T-helper 22 cell (primary cell): Measurements from ENCODE around the gene TRUB2.
"Not testable (repeated sequence)": the region's sequence is repeated elsewhere in the genome, so short reads cannot be mapped to it uniquely, and the experiment has no call there.

Experiments used
- DNase-seq: peaks from one replicate; pipeline ENCODE4 v3.0.0-alpha.2; 2020; ENCODE audit warnings: low read depth

Gene TRUB2

GRCh38 chr9:128298535-128299482, 23.4 kb downstream of the TRUB2 start:
- no peak for DNase-seq

- DNase-seq, result no peak
These were observed 24.9 kb downstream of the TRUB2 start for GRCh38 chr9:128297221-128297773.

DNA sequence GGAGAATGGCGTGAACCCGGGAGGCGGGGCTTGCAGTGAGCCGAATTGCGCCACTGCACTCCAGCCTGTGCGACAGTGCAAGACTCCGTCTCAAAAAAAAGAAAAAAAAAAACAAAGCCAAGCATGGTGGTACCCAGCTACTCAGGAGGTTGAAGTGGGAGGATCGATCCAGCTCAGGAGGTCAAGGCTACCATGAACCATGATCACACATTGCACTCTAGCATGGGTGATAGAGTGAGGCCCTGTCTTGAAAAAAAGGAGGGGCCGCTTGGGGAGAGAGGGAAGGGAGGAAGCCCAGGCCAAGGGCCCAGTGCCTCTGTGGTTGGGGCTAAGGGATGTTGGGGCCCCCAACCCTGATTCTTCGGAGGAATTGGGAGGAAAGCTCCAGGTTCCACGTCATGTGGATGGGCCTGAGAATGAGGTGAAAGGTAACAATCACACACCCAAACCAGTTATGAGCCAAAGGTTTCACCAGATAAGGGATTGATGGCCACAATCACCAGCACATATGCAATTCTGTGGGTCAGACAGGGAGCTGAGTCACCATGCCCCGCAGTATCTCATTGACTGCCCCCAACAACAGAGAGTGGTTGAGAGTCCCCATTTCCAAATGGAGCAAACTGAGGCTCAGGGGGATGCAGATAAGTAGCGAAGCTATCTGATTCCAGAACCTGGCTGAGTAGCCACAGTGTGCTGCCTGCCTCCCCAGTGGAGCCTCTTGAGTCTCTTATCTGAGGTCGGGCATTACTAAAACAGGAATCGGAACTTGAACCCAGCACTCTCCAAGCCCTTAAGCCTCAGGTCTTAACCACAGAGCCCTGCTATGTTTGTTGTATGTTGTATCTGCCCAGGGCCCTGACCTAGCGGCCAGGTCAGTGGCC, 25.7 kb downstream of the TRUB2 start:
- DNase-seq, result no peak

DNA sequence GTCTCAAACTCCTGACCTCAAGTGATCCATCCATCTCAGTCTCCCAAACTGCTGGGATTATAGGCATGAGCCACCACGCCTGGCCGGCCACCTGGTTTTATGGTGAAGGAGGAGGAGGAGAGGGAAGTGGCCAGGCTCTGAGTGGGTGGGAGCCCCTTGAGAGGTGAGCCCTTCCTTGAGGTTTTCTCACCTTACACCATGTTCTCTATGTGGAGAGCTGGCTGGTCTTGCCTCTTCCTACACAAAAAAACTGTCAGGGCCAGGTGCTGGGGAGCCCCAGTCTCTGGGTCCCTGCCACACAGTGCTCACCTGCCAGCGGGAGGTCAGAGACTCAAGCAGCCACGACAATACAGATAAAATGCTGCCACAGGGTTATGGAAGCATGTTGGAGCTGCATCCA, 28.1 kb downstream of the TRUB2 start:
- DNase-seq, result no peak

DNA sequence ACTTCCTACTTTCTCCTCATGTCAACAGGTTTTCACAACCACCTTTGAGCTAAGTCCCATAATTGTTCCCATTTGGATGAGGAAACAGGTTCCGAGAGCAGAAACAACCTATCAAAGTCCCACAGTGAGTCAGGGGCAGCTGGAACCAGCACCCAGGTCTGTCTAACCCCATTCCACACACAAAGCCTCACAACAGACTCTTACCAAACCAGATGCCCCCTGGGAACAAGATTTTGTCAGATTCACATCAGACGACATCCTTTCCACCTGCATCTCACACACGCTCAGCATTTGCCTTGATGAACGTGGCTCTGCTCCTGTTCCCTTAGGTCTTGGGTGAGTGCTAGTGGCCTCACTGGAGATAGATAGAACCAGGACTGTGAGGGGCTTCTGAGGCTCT, 29.2 kb downstream of the TRUB2 start:
- no peak for DNase-seq

GRCh38 chr9:128292009-128292408, 30.2 kb downstream of the TRUB2 start:
- no peak for DNase-seq

DNA sequence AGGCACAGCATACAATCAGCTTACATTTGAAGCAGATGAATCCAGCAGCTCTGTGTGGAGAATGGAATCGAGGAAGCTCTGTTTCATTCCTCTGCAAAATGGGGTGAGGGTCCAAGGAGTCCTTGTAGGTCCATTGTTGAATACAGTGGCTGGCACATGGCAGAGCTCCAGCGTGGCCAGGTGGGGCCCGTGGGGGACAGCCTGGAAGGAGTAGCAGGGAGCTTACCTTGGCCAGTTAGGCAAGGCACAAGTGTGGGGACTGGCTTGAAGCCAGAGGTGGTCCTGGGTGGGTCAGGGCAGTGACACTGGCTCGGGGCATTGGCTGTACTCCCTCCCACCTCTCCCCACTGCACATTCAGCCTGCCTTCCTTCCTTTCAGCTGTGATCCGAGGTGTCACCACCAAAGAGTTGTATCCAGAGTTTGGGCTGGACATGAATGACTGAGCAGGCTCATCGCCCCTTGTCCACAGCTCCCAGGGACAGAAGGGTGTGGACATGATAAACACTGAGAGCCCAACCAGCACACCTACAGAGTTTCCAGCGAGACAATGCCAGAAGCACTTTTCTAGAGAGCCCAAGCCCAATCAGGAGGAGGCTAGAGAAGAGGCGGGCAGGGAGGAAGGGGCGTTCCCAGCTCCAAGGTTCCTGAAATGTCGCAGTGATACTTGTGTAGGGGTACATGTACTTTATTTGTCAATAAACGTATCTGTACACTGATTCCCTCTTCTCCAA, 33.8 kb downstream of the TRUB2 start:
- DNase-seq, result no peak

GRCh38 chr9:128286440-128286839, 35.8 kb downstream of the TRUB2 start:
- DNase-seq, result no peak

GRCh38 chr9:128285033-128285784, 37.0 kb downstream of the TRUB2 start:
- DNase-seq, result no peak

DNA sequence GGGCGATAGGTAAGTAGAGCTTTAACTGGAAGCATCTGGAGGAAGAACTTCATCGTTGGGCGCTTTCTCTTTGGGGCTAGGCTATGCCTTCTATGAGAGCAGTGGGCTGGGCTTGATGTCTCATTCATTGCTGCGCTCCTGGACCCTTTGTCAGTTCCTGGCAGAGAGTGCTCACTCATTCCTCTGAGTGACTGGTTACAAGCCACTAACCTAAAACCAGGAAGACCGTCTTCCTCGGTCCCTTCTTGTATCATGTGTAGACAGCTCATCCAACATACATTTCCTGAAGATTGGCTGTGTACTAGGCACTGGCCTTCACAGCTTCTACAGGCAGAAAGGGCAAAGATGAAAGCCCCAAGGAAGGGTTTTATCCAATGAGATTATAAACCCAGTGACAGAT, 39.7 kb downstream of the TRUB2 start:
- DNase-seq, result no peak

- DNase-seq, result no peak
These were observed 42.1 kb downstream of the TRUB2 start for GRCh38 chr9:128280084-128280622.

GRCh38 chr9:128279088-128280073, 42.9 kb downstream of the TRUB2 start:
- not testable (repeated sequence) for DNase-seq

DNA sequence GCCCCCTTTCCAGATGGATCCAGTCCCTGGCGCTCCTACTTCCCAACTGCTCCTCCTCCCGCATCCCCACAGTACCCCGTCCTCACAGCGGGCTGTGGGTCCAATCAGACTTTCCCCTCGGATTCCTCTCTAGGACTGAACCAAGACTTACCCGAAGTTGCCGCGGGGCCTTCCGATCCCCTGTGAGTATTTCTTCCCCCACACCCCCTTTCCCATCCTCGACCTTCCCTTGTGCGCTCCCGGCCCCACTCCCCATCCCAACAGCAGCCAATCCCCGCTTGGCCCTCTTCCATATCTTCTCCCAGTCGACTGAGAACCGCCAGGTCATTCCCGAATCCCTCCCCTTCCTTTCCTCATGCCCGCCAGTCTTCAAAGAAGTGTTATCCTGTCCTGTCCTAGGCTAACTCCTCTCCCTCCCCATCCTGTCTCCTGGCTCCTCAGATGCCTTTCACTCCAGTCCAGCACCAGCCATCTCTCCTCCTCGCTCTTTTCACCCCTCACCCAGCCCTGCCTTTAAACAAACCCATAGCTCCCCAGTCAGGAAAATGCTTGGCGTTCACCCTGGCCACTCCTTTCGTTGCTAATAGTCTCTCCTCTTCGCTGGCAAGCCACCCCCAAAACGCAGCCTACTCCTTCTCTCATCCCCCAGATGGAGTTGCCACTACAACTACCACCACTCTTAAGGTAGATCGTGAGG, 45.5 kb downstream of the TRUB2 start:
- DNase-seq, result no peak

DNA sequence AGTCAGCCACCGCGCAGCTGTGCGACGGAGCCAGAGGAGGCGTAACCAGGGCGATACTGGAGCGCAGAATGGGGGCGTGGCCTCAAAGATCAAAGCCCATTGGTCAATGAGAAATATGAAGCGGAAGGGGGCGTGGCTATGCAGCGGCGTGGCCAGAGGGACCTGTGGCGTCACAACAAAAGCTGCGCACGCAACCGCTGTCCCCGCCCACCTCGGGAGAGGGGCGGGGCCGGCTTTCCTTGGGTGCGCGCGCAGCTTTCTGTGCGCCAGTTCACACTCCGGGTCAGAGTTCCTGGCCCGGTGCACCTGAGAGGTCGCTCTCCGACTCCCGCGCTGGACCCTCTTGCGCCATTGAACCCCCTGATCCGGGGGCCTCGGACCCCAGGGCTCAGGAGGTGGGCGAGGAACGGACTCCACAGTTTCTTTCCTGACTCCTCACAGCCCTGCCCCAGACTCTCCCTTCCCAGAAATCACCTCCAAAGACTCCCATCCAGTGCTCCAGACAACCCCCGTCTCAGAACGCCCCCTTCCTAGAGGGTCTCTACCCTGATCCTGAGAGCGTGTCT, 46.2 kb downstream of the TRUB2 start, which contains the start of gene SWI5:
TSS of gene SWI5 (plus strand) at position 269 of the 566 bp plus-strand sequence.
- peak; percentile 99 for DNase-seq

DNA sequence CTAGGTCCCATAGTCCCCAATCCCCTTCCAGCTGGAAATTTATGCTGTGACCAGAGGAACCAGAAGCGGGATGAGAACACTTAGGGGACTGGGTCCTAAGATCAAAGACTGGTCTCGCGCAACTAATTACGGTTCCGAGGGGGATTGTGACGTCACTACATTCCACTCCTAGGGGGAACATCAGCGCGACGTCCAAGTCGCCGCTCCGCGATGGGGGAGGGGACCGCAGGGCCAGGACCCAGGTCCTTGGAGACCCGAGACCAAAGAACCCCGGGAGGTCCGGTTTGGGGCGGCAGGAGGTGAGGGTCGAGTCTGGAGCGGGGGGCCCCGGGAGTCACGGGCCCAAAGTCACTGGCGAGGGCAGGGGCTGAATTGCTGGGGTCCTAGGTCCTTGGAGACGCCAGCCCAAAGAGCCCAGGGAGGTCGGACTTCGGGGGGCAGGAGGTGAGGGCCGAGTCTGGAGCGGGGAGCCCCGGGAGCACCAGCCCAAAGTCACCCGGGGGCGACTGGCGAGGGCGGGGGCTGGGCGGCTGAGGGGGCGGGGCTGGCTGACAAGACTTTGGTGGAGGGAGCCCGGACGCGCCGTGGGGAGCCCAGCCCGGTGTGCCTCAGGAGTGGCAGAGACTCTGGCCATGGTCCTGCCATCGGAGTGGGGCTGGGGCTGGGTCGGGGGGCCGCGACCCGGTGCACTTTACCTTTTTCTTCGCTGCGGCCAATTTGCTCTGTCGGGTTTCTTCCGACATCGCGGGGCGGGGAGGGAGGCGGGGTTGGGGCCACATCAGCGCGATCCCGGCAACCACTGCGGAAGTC, 46.8 kb downstream of the TRUB2 start, which contains the start of gene GOLGA2:
TSS of gene GOLGA2 (minus strand) at position 810 of the 810 bp plus-strand sequence. CDS start at position 779, 31 bp downstream.
- DNase-seq, result no peak

DNA sequence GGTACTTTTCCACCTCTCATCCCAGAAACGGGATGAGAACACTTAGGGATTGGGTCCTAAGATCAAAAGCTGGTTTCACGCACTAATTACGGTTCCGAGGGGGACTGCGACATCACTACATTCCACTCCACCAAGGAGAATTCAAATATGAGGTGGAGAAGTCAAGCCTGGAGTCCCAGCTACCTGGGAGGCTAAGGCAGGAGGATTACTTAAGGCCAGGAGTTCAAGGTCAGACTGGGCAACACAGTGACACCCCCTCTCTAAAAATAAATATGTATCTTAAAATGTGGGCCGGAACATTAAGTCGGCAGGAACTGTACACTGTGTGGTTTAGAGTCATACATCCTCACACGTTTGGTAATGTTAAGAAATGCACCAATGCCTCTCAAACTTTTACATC, 48.0 kb downstream of the TRUB2 start:
- DNase-seq, result no peak

GRCh38 chr9:128271512-128271911, 50.7 kb downstream of the TRUB2 start:
- DNase-seq, result no peak
